Mesothelial cell of epicardium (in vitro differentiated cells): ENCODE data around the gene NEK1. TPM values are rescaled to one million over a fixed set of nuclear protein-coding genes. Genes with fewer than 3 reads are reported as not detected.

Experiments used
- DNase-seq, 2 experiments: peaks; one replicate each; pipeline ENCODE4 v3.0.0; 2021; ENCODE audit warnings: low spot score in 2 of 2; ENCODE audit not compliant: unreplicated experiment in 2 of 2
- H3K27ac Mint-ChIP-seq: 2 replicates; pipeline ENCODE4 v1.8.0; 2021; ENCODE audit warnings: mixed read lengths
- H3K27me3 Mint-ChIP-seq: 2 replicates; pipeline ENCODE4 v1.8.0; 2021; ENCODE audit warnings: low read depth, mixed read lengths
- H3K36me3 Mint-ChIP-seq: 2 replicates; pipeline ENCODE4 v1.8.0; 2021; ENCODE audit warnings: mixed read lengths
- H3K4me1 Mint-ChIP-seq: 2 replicates; pipeline ENCODE4 v1.8.0; 2021; ENCODE audit warnings: mixed read lengths
- H3K4me3 Mint-ChIP-seq: 2 replicates; pipeline ENCODE4 v1.8.0; 2021; ENCODE audit warnings: mild to moderate bottlenecking, moderate library complexity, mixed read lengths
- H3K9me3 Mint-ChIP-seq: 2 replicates; pipeline ENCODE4 v1.8.0; 2021; ENCODE audit warnings: mixed read lengths
- CTCF ChIP-seq: fragments of 200-600 bp; sonication (generic); IDR thresholded peaks from one replicate; pipeline ENCODE4 v1.5.0; 2021; ENCODE audit warnings: antibody characterized with exemption; ENCODE audit not compliant: unreplicated experiment
- total RNA-seq: library from RNA; stranded (reverse); gene quantifications from 3 replicates; pipeline ENCODE4 v1.2.1, GENCODE V29; 2021

The NEK1 gene
- total RNA-seq, result 19.0 to 21.3 TPM (median 20.3 TPM) in 3 replicates

GRCh38 chr4:169611991-169612870 is at the start of gene NEK1:
NEK1 (minus strand) TSS chr4:169612583; CDS start chr4:169602630, 9,953 bp downstream.
- Mint-ChIP-seq H3K9me3 (no peaks in the 10 kb centered on the region), H3K4me1 (peaks cover 24% of the 10 kb centered on the region), H3K36me3 (peaks cover 8% of the 10 kb centered on the region), H3K27ac (peak within 1 kb of the TSS; percentile 99), H3K4me3 (peak within 1 kb of the TSS; percentile 99), H3K27me3 (no peaks in the 10 kb centered on the region)
- peak; percentile 69 to 81 for DNase-seq
- no peak for TF ChIP-seq CTCF

GRCh38 chr4:169661761-169662160 is 49.4 kb upstream of the NEK1 start:
- Mint-ChIP-seq H3K27ac (peak overlapping the region; percentile 92), H3K4me1 (peaks cover 54% of the 10 kb centered on the region), H3K27me3 (no peaks in the 10 kb centered on the region), H3K9me3 (peaks cover 7% of the 10 kb centered on the region), H3K4me3 (peak overlapping the region; percentile 46), H3K36me3 (peaks cover 7% of the 10 kb centered on the region)
- DNase-seq, result no peak
- TF ChIP-seq CTCF, result no peak

GRCh38 chr4:169660929-169661328 is 48.5 kb upstream of the NEK1 start:
- Mint-ChIP-seq H3K27ac (peak overlapping the region; percentile 99), H3K27me3 (no peaks in the 10 kb centered on the region), H3K9me3 (no peaks in the 10 kb centered on the region), H3K4me1 (peaks cover 54% of the 10 kb centered on the region), H3K4me3 (peak overlapping the region; percentile 78), H3K36me3 (peaks cover 4% of the 10 kb centered on the region)
- no peak for TF ChIP-seq CTCF
- no peak for DNase-seq

- Mint-ChIP-seq H3K4me3 (peak overlapping the region; percentile 78), H3K36me3 (peaks cover 4% of the 10 kb centered on the region), H3K4me1 (peaks cover 48% of the 10 kb centered on the region), H3K27me3 (no peaks in the 10 kb centered on the region), H3K9me3 (no peaks in the 10 kb centered on the region), H3K27ac (peak overlapping the region; percentile 99)
- no peak for TF ChIP-seq CTCF
- peak; percentile 47 to 49 for DNase-seq
Observed at GRCh38 chr4:169659716-169660670, 47.6 kb upstream of the NEK1 start.

- Mint-ChIP-seq H3K27ac (peak overlapping the region; percentile 99), H3K4me1 (peaks cover 41% of the 10 kb centered on the region), H3K4me3 (peak overlapping the region; percentile 15), H3K36me3 (peaks cover 6% of the 10 kb centered on the region), H3K9me3 (no peaks in the 10 kb centered on the region), H3K27me3 (no peaks in the 10 kb centered on the region)
- no peak for DNase-seq
- no peak for TF ChIP-seq CTCF
Observed at GRCh38 chr4:169658975-169659715, 46.8 kb upstream of the NEK1 start.
